Measurements from ENCODE around the gene SVIP. TPM values are rescaled to one million over a fixed set of nuclear protein-coding genes. Genes with fewer than 3 reads are reported as not detected.
A peak's percentile ranks its signal among the peaks of the same experiment; 100 is the strongest.

SVIP gene, protein sequence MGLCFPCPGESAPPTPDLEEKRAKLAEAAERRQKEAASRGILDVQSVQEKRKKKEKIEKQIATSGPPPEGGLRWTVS
- total RNA-seq (2014; rRNA removed; shearing (Covaris generic)): 20.2 and 21.0 TPM in 2 replicates

GRCh38 chr11:22829231-22830081 is at the start of gene SVIP:
Gene SVIP, minus strand, starts transcription at chr11:22829801. Its CDS starts 53 bp downstream, at chr11:22829748.
- peaks cover 4% of the 10 kb centered on the region for H3K4me1 ChIP-seq
- peak within 1 kb of the TSS; percentile 91 for H3K4me3 ChIP-seq
- H3K36me3 ChIP-seq: no peaks in the 10 kb centered on the region
- no peaks in the 10 kb centered on the region for H3K9me3 ChIP-seq (replicated peaks)
- H3K27ac ChIP-seq: peak within 1 kb of the TSS; percentile 58
- H3K27me3 ChIP-seq: no peaks in the 10 kb centered on the region
- DNase-seq: peak; percentile 95 to 96

GRCh38 chr11:22878604-22879003 is 49.0 kb upstream of the SVIP start:
- DNase-seq: no peak
- Histone ChIP-seq H3K27me3 (no peaks in the 10 kb centered on the region), H3K27ac (no peak overlapping the region), H3K4me3 (no peak overlapping the region), H3K4me1 (no peaks in the 10 kb centered on the region), H3K9me3 (replicated peaks) (no peaks in the 10 kb centered on the region), H3K36me3 (no peaks in the 10 kb centered on the region)

- H3K4me3 ChIP-seq: no peak overlapping the region
- no peaks in the 10 kb centered on the region for H3K27me3 ChIP-seq
- H3K27ac ChIP-seq: no peak overlapping the region
- no peaks in the 10 kb centered on the region for H3K9me3 ChIP-seq (replicated peaks)
- DNase-seq: no peak
- no peaks in the 10 kb centered on the region for H3K4me1 ChIP-seq
- no peaks in the 10 kb centered on the region for H3K36me3 ChIP-seq
These were observed 48.4 kb upstream of the SVIP start for GRCh38 chr11:22878039-22878438.

DNA sequence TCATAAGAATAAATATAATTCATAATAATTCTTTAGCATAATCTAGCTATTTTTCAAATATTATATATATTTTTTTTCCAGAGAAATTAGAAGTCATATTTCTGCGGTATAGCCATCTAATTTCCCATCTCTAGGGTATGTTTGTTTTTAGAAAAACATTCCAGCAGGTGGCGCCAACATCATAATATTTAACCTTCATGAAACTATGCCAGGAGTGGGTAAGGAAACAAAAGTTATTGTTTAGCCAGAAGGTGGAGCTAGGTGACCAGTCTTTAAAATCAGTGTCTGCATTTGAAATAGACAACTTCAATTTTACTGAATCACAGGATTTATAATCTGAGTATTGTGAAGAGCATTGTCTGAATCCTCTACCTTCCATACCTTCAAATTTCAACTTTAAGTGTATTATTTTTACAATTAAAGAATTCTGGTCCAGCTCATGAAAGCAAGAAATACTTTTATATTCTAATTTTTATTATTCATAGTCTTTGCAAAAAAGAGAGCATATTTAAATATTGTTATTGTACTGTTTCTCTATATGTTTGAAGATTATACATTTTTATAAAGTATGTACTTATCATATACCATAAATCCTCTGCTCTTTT is 46.4 kb upstream of the SVIP start:
- DNase-seq: peak; percentile 63 to 92
- H3K9me3 ChIP-seq (replicated peaks): no peaks in the 10 kb centered on the region

DNA sequence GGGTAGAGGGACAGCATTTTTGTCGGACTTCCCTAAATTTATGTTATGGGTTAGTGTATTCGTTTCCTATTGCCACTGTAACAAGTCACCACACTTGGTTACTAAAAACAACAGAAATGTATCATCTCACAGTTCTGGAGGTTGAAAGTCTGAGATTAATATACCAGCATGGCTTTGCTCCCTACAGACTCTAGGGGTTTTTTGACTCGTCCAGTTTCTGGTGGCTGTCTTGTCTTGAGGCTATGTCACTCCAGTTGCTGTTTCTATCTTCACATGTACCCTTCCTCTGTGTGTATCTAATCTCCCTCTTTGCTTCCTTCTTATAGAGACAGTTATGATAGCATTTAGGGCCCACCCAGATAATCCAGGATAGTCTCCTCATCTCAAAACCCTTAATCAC is 39.7 kb upstream of the SVIP start:
- no peaks in the 10 kb centered on the region for H3K9me3 ChIP-seq (replicated peaks)
- H3K36me3 ChIP-seq: no peaks in the 10 kb centered on the region
- H3K4me1 ChIP-seq: no peaks in the 10 kb centered on the region
- no peak overlapping the region for H3K27ac ChIP-seq
- DNase-seq: no peak
- no peaks in the 10 kb centered on the region for H3K27me3 ChIP-seq
- no peak overlapping the region for H3K4me3 ChIP-seq

More for the DNA sequence above, 46.4 kb upstream of the SVIP start:
- no peaks in the 10 kb centered on the region for H3K36me3 ChIP-seq
- H3K4me3 ChIP-seq: no peak overlapping the region
- H3K4me1 ChIP-seq: no peaks in the 10 kb centered on the region
- no peaks in the 10 kb centered on the region for H3K27me3 ChIP-seq
- no peak overlapping the region for H3K27ac ChIP-seq

DNA sequence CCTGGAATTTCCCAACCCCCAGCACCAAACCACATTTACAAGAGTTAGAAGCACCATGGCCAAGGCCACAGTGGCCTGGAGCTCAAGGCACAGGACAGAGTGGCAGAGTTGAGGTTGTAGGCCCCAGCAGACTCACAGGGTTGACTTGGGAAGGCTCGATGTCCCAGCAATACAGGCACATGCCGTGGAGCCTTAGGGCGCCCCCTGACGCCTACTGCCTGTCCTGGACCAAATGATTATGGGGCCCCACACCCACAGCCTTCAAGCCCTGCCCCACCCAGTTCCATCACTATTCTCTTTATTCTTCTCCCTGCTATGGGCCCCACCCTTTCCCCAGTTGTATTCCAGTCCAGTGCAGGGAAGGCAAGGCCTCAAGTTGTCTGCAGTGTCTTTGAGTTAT is 30.6 kb upstream of the SVIP start, which contains the start of gene CCDC179:
TSS of gene CCDC179 (minus strand) at position 234 of the 400 bp plus-strand sequence. CDS start at position 181, 53 bp downstream.
- H3K27ac ChIP-seq: no peak within 1 kb of the TSS
- DNase-seq: no peak
- no peaks in the 10 kb centered on the region for H3K4me1 ChIP-seq
- H3K36me3 ChIP-seq: no peaks in the 10 kb centered on the region
- no peaks in the 10 kb centered on the region for H3K27me3 ChIP-seq
- no peaks in the 10 kb centered on the region for H3K9me3 ChIP-seq (replicated peaks)
- no peak within 1 kb of the TSS for H3K4me3 ChIP-seq

DNA sequence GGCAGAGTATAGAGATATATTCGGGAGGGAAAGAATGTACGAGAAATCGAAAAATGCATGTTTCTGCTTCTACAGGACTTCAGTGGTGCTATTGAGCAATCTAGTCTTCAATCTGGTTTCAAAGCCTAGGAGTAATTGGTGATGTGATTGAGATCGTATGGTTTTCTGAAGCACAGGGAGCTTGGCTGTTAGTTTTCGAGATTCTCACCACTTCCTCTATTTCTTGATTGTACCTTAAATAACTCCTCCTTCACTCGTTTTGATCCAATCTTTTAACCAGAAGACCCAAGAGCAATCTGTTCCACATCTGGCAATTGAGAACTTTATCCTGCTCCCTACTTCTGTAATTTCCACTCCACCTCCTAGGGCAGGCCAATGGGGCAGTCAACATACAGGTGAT is 30.2 kb upstream of the SVIP start:
- Histone ChIP-seq H3K4me3 (no peak overlapping the region), H3K27me3 (no peaks in the 10 kb centered on the region), H3K36me3 (no peaks in the 10 kb centered on the region), H3K27ac (no peak overlapping the region), H3K9me3 (replicated peaks) (no peaks in the 10 kb centered on the region), H3K4me1 (no peaks in the 10 kb centered on the region)
- no peak for DNase-seq

DNA sequence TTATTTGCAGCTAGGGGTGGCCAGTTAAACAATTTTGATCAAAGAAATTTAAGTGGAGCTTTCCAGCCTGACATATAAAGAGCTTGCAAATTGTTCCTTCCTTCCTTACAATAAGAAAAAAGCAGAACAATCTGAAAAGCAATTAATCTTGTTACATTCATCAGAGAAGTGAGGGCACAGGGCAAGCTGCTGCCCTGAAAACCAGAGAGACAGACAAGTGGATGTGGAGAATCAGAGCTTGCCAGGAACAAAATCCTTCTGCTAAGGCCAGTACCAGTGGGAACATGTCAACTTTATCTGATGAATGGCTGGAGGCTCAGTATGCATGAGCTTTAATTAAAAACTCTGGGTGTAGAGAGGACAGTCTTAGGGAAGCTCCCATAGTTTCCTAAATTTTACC is 21.9 kb upstream of the SVIP start:
- Histone ChIP-seq H3K4me3 (no peak overlapping the region), H3K9me3 (replicated peaks) (no peaks in the 10 kb centered on the region), H3K4me1 (no peaks in the 10 kb centered on the region), H3K27me3 (no peaks in the 10 kb centered on the region; the same call in 1 of the 2 replicates), H3K36me3 (no peaks in the 10 kb centered on the region), H3K27ac (no peak overlapping the region)
- no peak for DNase-seq

- no peaks in the 10 kb centered on the region; the same call in 1 of the 2 replicates for H3K27me3 ChIP-seq
- no peaks in the 10 kb centered on the region for H3K4me1 ChIP-seq
- H3K27ac ChIP-seq: no peak overlapping the region
- no peak for DNase-seq
- H3K36me3 ChIP-seq: no peaks in the 10 kb centered on the region
- H3K4me3 ChIP-seq: no peak overlapping the region
- H3K9me3 ChIP-seq (replicated peaks): no peaks in the 10 kb centered on the region
These were observed 17.1 kb upstream of the SVIP start for GRCh38 chr11:22846726-22847125.

DNA sequence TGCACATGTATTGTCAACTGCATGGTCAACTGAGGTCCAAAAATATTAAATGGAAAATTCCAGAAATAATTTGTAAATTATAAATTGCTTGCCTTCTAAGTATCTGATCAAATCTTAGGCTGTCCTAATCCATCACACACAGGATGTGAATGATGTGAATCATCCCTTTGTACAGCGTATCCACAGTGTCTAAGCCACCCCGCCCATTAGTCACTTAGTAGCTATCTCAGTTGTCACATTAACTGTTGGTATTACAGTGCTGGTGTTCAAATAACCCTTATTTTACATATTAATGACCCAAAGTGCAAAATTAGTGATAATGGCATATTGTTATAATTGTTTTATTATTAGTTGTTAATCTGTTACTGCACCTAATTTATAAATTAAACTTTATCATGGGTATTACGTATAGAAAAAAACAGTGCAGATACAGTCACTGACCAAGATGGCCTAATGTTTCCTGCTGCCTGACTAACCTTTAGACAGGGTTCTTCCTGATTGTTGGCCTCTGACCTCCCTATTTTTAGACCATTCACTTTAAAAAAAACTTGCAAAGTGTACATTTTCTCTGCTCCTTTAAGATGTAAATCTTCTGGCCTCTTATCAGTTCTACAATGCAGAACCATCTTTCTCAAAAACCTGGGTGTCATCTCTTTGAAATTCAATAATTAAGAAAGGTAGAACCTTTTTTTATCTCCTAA is 2.9 kb upstream of the SVIP start:
- Histone ChIP-seq H3K4me3 (no peak overlapping the region), H3K9me3 (replicated peaks) (no peaks in the 10 kb centered on the region), H3K27ac (no peak overlapping the region), H3K4me1 (peaks cover 4% of the 10 kb centered on the region), H3K27me3 (no peaks in the 10 kb centered on the region), H3K36me3 (no peaks in the 10 kb centered on the region)
- DNase-seq: no peak

GRCh38 chr11:22830082-22830414 is 447 bp upstream of the SVIP start:
- H3K9me3 ChIP-seq (replicated peaks): no peaks in the 10 kb centered on the region
- H3K27ac ChIP-seq: no peak overlapping the region
- H3K4me3 ChIP-seq: peak overlapping the region; percentile 14; the same call in 1 of the 2 replicates
- peaks cover 4% of the 10 kb centered on the region for H3K4me1 ChIP-seq
- no peaks in the 10 kb centered on the region for H3K27me3 ChIP-seq
- no peak for DNase-seq
- no peaks in the 10 kb centered on the region for H3K36me3 ChIP-seq

- Histone ChIP-seq H3K27ac (peak overlapping the region; percentile 58), H3K4me1 (peaks cover 4% of the 10 kb centered on the region), H3K9me3 (replicated peaks) (no peaks in the 10 kb centered on the region), H3K4me3 (peak overlapping the region; percentile 91), H3K36me3 (no peaks in the 10 kb centered on the region), H3K27me3 (no peaks in the 10 kb centered on the region)
- no peak for DNase-seq
These were observed 1.2 kb downstream of the SVIP start for GRCh38 chr11:22828373-22828772.

DNA sequence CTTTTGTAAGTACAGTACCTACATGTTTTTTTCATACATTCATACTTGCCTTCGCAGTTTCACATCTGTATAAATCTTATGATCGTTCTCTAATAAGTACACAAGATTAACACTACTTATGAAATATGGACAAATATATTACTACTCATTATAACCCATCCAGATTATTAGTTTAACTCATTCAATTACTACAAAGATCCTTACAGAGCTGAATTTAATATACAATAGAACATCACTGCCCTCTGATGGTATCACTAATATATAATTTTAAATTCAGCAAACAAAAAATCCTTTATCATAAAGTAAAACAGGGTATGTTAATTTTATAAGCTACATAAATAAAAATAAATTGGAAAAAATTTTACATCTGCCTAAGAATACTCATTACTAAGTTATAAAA is 7.4 kb downstream of the SVIP start:
- DNase-seq: no peak
- Histone ChIP-seq H3K27ac (no peak overlapping the region), H3K9me3 (replicated peaks) (no peaks in the 10 kb centered on the region), H3K4me3 (no peak overlapping the region), H3K4me1 (no peaks in the 10 kb centered on the region), H3K36me3 (no peaks in the 10 kb centered on the region; the same call in 1 of the 2 replicates), H3K27me3 (no peaks in the 10 kb centered on the region)

GRCh38 chr11:22809893-22810292 is 19.7 kb downstream of the SVIP start:
- Histone ChIP-seq H3K9me3 (replicated peaks) (peaks cover 5% of the 10 kb centered on the region), H3K4me3 (no peak overlapping the region), H3K27ac (no peak overlapping the region), H3K4me1 (peaks cover 15% of the 10 kb centered on the region), H3K27me3 (no peaks in the 10 kb centered on the region), H3K36me3 (no peaks in the 10 kb centered on the region)
- no peak for DNase-seq
